Parathyroid adenoma (tissue), 2 donors: ENCODE data around the gene IFNA2.

Source experiments
- H2AFZ ChIP-seq: fragments of 300-600 bp; sonication (generic); one replicate; pipeline ENCODE4 v1.7.0; 2017; ENCODE audit warnings: antibody characterized with exemption, mild to moderate bottlenecking
- H3K27ac ChIP-seq: fragments of 300-600 bp; sonication (generic); one replicate; pipeline ENCODE4 v1.7.0; 2017
- H3K27me3 ChIP-seq: fragments of 300-600 bp; sonication (generic); one replicate; pipeline ENCODE4 v1.7.0; 2017; ENCODE audit warnings: low read length; ENCODE audit not compliant: control insufficient read depth, insufficient read depth
- H3K36me3 ChIP-seq: fragments of 300-600 bp; sonication (generic); one replicate; pipeline ENCODE4 v1.7.0; 2017; ENCODE audit warnings: low read length; ENCODE audit not compliant: control insufficient read depth, insufficient read depth
- H3K4me1 ChIP-seq: fragments of 300-600 bp; sonication (generic); one replicate; pipeline ENCODE4 v1.7.0; 2017; ENCODE audit warnings: control low read depth
- H3K4me2 ChIP-seq: fragments of 300-600 bp; sonication (generic); one replicate; pipeline ENCODE4 v1.7.0; 2017; ENCODE audit warnings: low read length
- H3K4me3 ChIP-seq: fragments of 300-600 bp; sonication (generic); one replicate; pipeline ENCODE4 v1.7.0; 2017; ENCODE audit warnings: low read depth, low read length
- H3K79me2 ChIP-seq: fragments of 300-600 bp; sonication (generic); one replicate; pipeline ENCODE4 v1.7.0; 2017; ENCODE audit warnings: control low read depth
- H3K9ac ChIP-seq: fragments of 300-600 bp; sonication (generic); one replicate; pipeline ENCODE4 v1.7.0; 2017; ENCODE audit warnings: mild to moderate bottlenecking
- H3K9me3 ChIP-seq: fragments of 300-600 bp; sonication (generic); one replicate; pipeline ENCODE4 v1.7.0; 2017; ENCODE audit warnings: low read length; ENCODE audit not compliant: control insufficient read depth
- TF ChIP-seq, protein P1 (sequence below): fragments of 300-600 bp; sonication (generic); IDR thresholded peaks from one replicate; pipeline ENCODE4 v1.7.0; 2017; ENCODE audit warnings: antibody characterized with exemption, mild to moderate bottlenecking
- donor health status: primary hyperparathyroidism.

The IFNA2 gene

GRCh38 chr9:21340735-21341134 is 44.5 kb downstream of the IFNA2 start:
- H3K27me3 ChIP-seq = no peaks in the 10 kb centered on the region
- H3K4me1 ChIP-seq = no peaks in the 10 kb centered on the region
- H3K9ac ChIP-seq = no peak overlapping the region
- H3K79me2 ChIP-seq = no peaks in the 10 kb centered on the region
- no peak overlapping the region for H3K4me3 ChIP-seq
- no peak overlapping the region for H2AFZ ChIP-seq
- TF ChIP-seq, protein P1, sequence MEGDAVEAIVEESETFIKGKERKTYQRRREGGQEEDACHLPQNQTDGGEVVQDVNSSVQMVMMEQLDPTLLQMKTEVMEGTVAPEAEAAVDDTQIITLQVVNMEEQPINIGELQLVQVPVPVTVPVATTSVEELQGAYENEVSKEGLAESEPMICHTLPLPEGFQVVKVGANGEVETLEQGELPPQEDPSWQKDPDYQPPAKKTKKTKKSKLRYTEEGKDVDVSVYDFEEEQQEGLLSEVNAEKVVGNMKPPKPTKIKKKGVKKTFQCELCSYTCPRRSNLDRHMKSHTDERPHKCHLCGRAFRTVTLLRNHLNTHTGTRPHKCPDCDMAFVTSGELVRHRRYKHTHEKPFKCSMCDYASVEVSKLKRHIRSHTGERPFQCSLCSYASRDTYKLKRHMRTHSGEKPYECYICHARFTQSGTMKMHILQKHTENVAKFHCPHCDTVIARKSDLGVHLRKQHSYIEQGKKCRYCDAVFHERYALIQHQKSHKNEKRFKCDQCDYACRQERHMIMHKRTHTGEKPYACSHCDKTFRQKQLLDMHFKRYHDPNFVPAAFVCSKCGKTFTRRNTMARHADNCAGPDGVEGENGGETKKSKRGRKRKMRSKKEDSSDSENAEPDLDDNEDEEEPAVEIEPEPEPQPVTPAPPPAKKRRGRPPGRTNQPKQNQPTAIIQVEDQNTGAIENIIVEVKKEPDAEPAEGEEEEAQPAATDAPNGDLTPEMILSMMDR = no peak
- no peaks in the 10 kb centered on the region for H3K36me3 ChIP-seq
- H3K9me3 ChIP-seq = no peaks in the 10 kb centered on the region
- no peak overlapping the region for H3K4me2 ChIP-seq
- H3K27ac ChIP-seq = no peak overlapping the region

DNA sequence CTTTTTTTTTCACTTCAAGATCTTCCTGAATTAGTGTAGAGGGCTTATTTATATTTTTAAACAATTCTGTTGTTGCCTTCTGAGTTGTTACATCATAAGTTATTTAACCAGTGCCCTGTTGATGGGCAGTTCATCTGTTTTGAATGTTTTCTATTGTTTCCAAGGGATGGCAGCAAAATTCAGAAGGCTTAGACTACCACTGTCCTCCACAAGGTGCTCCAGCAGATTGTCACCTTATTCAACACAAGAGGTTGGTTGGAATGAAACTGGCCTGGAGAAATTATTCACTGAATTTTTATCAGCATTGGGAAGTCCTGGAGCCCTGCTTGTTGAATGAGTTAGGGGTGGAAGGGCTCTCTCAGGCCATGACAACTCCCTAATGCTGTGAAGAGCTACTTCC is 48.7 kb downstream of the IFNA2 start:
- no peak overlapping the region for H3K4me3 ChIP-seq
- no peak overlapping the region for H3K4me2 ChIP-seq
- peak overlapping the region; percentile 98 for H2AFZ ChIP-seq
- no peaks in the 10 kb centered on the region for H3K9me3 ChIP-seq
- H3K79me2 ChIP-seq = peaks cover 15% of the 10 kb centered on the region
- H3K9ac ChIP-seq = no peak overlapping the region
- TF ChIP-seq, protein P1 = no peak
- H3K36me3 ChIP-seq = no peaks in the 10 kb centered on the region
- H3K4me1 ChIP-seq = no peaks in the 10 kb centered on the region
- H3K27me3 ChIP-seq = no peaks in the 10 kb centered on the region
- H3K27ac ChIP-seq = no peak overlapping the region

DNA sequence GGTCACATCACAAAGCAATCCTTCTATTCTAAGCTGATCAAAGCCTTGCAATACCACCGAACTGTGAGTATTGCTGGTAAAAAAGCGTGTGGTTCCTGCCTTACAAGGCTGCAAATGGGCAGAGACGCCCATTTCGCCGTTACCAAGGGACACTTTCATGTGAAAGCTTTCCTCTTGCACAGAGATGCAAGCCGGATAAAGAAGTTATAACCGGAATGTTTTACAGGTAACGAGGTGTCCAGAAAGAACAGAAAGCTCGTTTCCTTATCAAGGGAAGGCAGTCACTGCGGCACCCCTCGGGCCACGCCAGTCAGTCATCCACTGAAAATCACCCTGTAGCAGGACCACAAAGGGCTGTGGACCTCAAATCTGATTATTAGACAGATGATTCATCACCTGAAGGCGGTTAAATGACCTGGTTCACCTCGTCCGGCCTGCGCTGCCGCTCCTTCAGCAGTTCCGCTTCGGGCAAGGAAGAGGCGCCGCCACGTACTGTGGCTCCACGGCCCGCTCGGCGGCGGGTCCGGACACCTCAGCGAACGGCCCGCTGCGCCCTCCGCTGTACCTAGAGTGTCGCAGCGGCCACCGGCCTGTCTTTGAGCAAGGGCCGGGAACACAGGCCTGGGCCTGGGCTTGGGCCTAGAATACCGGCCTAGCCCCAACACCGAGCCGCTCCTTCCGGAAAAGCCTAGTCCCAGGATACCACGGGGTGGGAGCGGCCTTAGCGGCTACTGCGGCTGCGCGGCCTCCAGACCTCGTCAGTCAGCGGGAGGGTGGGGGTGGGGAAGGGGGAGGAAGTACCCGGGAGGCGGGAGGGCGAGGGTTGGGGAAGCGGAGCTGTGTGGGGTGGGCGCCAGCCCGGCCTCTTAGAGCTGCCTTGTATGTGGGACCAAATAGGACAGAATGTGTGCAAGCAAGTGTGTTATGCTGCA is 50.2 kb downstream of the IFNA2 start, which contains the start of gene KLHL9:
TSS of gene KLHL9 (minus strand) at position 704 of the 932 bp plus-strand sequence. CDS start at position 159, 545 bp downstream.
- H3K4me1 ChIP-seq = no peaks in the 10 kb centered on the region
- H3K27me3 ChIP-seq = no peaks in the 10 kb centered on the region
- peak within 1 kb of the TSS; percentile 98 for H2AFZ ChIP-seq
- peak within 1 kb of the TSS; percentile 89 for H3K4me2 ChIP-seq
- H3K36me3 ChIP-seq = no peaks in the 10 kb centered on the region
- peak within 1 kb of the TSS; percentile 91 for H3K9ac ChIP-seq
- no peaks in the 10 kb centered on the region for H3K9me3 ChIP-seq
- TF ChIP-seq, protein P1 = no peak
- H3K27ac ChIP-seq = peak within 1 kb of the TSS; percentile 94
- peaks cover 15% of the 10 kb centered on the region for H3K79me2 ChIP-seq
- H3K4me3 ChIP-seq = peak within 1 kb of the TSS; percentile 71
